PC-3 (cell line): ENCODE results near the gene PREP. TPM values are rescaled to one million over a fixed set of nuclear protein-coding genes. Genes with fewer than 3 reads are reported as not detected.

ENCODE experiments used
- ATAC-seq: fragments of 200-7000 bp; cut with Tn5 transposase; 2 replicates; pipeline ENCODE4 v1.9.1; 2020; ENCODE audit warnings: mild to moderate bottlenecking, moderate library complexity
- BruUV-seq: library from RNA; stranded (reverse); fragments of 400-500 nt; replicated peaks from 2 replicates; lab custom pipeline; 2021; lab: Mats Ljungman, UMichigan
- CTCF ChIA-PET: fragments of 300-600 bp; sonication (Branson Sonifier 250); formaldehyde crosslinking; loops from one replicate; lab custom pipeline; 2022; ENCODE audit warnings: antibody characterized with exemption; lab: Charles Lee
- POLR2A ChIA-PET: fragments of 300-600 bp; sonication (Branson Sonifier 250); formaldehyde crosslinking; loops from one replicate; lab custom pipeline; 2022; ENCODE audit warnings: antibody characterized with exemption; ENCODE audit not compliant: unreplicated experiment; lab: Charles Lee
- DNase-seq: peaks from one replicate; pipeline ENCODE4 v3.0.0-alpha.2; 2015
- H2AFZ ChIP-seq: fragments of 300-600 bp; sonication (generic); 2 replicates; pipeline ENCODE4 v1.6.0; 2016; ENCODE audit warnings: antibody characterized with exemption, low read length
- H3F3A ChIP-seq: fragments of 300-600 bp; sonication (generic); one replicate; pipeline ENCODE4 v1.6.0; 2017; ENCODE audit warnings: antibody characterized with exemption, low read length, control low read depth, mild to moderate bottlenecking; ENCODE audit not compliant: unreplicated experiment
- H3K27ac ChIP-seq: fragments of 300-600 bp; sonication (generic); 2 replicates; pipeline ENCODE4 v1.5.1; 2016; ENCODE audit warnings: mild to moderate bottlenecking, low read length
- H3K27me3 ChIP-seq: fragments of 300-600 bp; sonication (generic); 2 replicates; pipeline ENCODE4 v1.6.1; 2016; ENCODE audit warnings: low read length, mixed read lengths
- H3K36me3 ChIP-seq: fragments of 300-600 bp; sonication (generic); 2 replicates; pipeline ENCODE4 v1.6.1; 2016; ENCODE audit warnings: low read depth, mixed run types, low read length, mixed read lengths
- H3K4me1 ChIP-seq: fragments of 300-600 bp; sonication (generic); 2 replicates; pipeline ENCODE4 v1.5.1; 2016; ENCODE audit warnings: low read length; ENCODE audit not compliant: insufficient read depth
- H3K4me2 ChIP-seq: fragments of 300-600 bp; sonication (generic); 2 replicates; pipeline ENCODE4 v1.6.0; 2016; ENCODE audit warnings: low read length
- H3K4me3 ChIP-seq: fragments of 300-600 bp; sonication (generic); 2 replicates; pipeline ENCODE4 v1.5.1; 2016; ENCODE audit warnings: mild to moderate bottlenecking, low read length, mixed read lengths
- H3K79me2 ChIP-seq: fragments of 300-600 bp; sonication (generic); 2 replicates; pipeline ENCODE4 v1.6.1; 2017; ENCODE audit warnings: low read length, mixed read lengths
- H3K9ac ChIP-seq: fragments of 300-600 bp; sonication (generic); 2 replicates; pipeline ENCODE4 v1.6.0; 2016; ENCODE audit warnings: mild to moderate bottlenecking, low read length
- H3K9me2 ChIP-seq: fragments of 300-600 bp; sonication (generic); replicated peaks from 2 replicates; pipeline ENCODE4 v1.6.1; 2016; ENCODE audit warnings: mixed run types, low read length, mixed read lengths
- H3K9me3 ChIP-seq: fragments of 300-600 bp; sonication (generic); 2 replicates; pipeline ENCODE4 v1.6.1; 2016; ENCODE audit warnings: low read length, mixed read lengths
- H4K20me1 ChIP-seq: fragments of 300-600 bp; sonication (generic); 2 replicates; pipeline ENCODE4 v1.6.1; 2016; ENCODE audit warnings: low read length, mixed read lengths
- EZH2 ChIP-seq: fragments of 300-600 bp; sonication (generic); IDR thresholded peaks from one replicate; pipeline ENCODE4 v1.6.1; 2017; ENCODE audit warnings: antibody characterized with exemption, mild to moderate bottlenecking, low read length; ENCODE audit not compliant: unreplicated experiment
- EZH2phosphoT487 ChIP-seq: fragments of 300-600 bp; sonication (generic); IDR thresholded peaks from 2 replicates; pipeline ENCODE4 v1.6.1; 2018; ENCODE audit warnings: mild to moderate bottlenecking, antibody characterized with exemption, low read length, borderline replicate concordance
- intact Hi-C: fragments of 100-400 bp; cut with micrococcal nuclease; formaldehyde crosslinking; loops from 2 replicates; pipeline ENCODE4 v1.9.0; 2023
- total RNA-seq: library from RNA; depleted of rRNA; stranded (reverse); fragments of >200 nt; gene quantifications from 2 replicates; pipeline ENCODE4 v1.2.3, GENCODE V29; 2014
- TF ChIP-seq, protein P1 (sequence below): fragments of 300-600 bp; sonication (generic); conservative IDR thresholded peaks from 2 replicates; pipeline ENCODE4 v1.5.1; 2017; ENCODE audit warnings: antibody characterized with exemption, low read depth, mild to moderate bottlenecking, low read length

Gene PREP
- total RNA-seq, 1 experiment from 2014 or later: 16.9 TPM

DNA sequence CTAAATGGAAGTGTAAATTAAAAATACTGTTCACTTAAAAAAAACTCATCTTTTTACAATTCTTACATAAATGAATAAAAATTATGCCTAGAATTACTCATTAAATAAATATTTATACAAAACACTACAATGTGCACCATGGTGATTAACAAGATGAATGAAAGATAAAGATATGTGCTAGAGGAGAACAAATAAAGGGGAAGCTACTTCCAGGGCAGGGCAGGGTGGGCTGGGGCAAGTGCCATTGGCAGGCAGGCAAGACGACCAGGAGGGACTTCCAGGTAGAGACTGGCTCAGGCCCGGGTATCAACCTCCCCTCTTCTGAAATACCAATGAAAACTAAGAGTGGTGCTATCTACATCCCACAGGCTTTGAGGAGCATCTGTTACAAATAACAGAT, 20.4 kb downstream of the PREP start:
- Histone ChIP-seq H2AFZ (no peak overlapping the region), H3K9ac (no peak overlapping the region), H3K4me3 (no peak overlapping the region), H3K36me3 (no peaks in the 10 kb centered on the region), H4K20me1 (no peaks in the 10 kb centered on the region), H3F3A (no peaks in the 10 kb centered on the region), H3K9me3 (no peaks in the 10 kb centered on the region), H3K4me2 (peak overlapping the region; percentile 26; the same call in 1 of the 2 replicates), H3K79me2 (peaks cover 37% of the 10 kb centered on the region), H3K27me3 (no peaks in the 10 kb centered on the region), H3K9me2 (no peaks in the 10 kb centered on the region), H3K4me1 (peaks cover 27% of the 10 kb centered on the region), H3K27ac (peak overlapping the region; percentile 28; the same call in 1 of the 2 replicates)
- no peak for TF ChIP-seq EZH2
- TF ChIP-seq EZH2phosphoT487: no peak
- TF ChIP-seq, protein P1, sequence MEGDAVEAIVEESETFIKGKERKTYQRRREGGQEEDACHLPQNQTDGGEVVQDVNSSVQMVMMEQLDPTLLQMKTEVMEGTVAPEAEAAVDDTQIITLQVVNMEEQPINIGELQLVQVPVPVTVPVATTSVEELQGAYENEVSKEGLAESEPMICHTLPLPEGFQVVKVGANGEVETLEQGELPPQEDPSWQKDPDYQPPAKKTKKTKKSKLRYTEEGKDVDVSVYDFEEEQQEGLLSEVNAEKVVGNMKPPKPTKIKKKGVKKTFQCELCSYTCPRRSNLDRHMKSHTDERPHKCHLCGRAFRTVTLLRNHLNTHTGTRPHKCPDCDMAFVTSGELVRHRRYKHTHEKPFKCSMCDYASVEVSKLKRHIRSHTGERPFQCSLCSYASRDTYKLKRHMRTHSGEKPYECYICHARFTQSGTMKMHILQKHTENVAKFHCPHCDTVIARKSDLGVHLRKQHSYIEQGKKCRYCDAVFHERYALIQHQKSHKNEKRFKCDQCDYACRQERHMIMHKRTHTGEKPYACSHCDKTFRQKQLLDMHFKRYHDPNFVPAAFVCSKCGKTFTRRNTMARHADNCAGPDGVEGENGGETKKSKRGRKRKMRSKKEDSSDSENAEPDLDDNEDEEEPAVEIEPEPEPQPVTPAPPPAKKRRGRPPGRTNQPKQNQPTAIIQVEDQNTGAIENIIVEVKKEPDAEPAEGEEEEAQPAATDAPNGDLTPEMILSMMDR: no peak
- CTCF ChIA-PET: no interaction called here
- ATAC-seq: peak; percentile 62
- BruUV-seq: no TSS peak
- peak; percentile 30 for DNase-seq
- intact Hi-C loops: no loop called here
- POLR2A ChIA-PET: no interaction called here

DNA sequence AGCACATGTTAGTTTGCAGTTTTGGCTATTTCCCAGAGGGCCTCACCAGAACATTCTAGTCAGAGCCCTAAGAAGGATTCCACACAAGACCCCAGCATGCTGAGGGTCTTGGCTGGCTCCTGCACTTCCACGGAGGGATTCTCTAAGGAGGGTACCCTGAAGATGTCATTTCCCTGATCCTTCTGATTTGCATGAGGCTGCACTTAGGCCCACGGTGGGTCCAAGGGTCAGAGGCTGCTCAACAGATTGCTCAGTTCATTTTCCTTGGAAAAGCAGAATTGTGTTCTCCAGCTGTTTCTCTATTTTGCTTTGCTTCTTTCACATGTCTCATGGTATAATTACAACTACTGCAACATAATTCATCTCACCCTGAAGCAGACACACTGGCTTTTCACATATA, 22.2 kb downstream of the PREP start:
- H3K9me3 ChIP-seq: no peaks in the 10 kb centered on the region
- H3K9me2 ChIP-seq: no peaks in the 10 kb centered on the region
- no peak overlapping the region for H3K27ac ChIP-seq
- no peaks in the 10 kb centered on the region for H4K20me1 ChIP-seq
- H3K79me2 ChIP-seq: peaks cover 37% of the 10 kb centered on the region
- no peaks in the 10 kb centered on the region for H3F3A ChIP-seq
- TF ChIP-seq EZH2 (no peak), EZH2phosphoT487 (no peak)
- TF ChIP-seq, protein P1: no peak
- intact Hi-C loops: no loop called here
- ATAC-seq (no peak), DNase-seq (no peak)
- no TSS peak for BruUV-seq
- CTCF ChIA-PET: interaction anchor here (0.7 kb wide), 1 partner anchor 18 kb away, joined by 3 read pairs; no protein-coding TSS in a partner anchor
- POLR2A ChIA-PET: no interaction called here
- no peak overlapping the region for H2AFZ ChIP-seq
- no peak overlapping the region for H3K9ac ChIP-seq
- 0 out of 2 replicates have a peak, but pooled peaks cover 3% of the 10 kb centered on the region for H3K36me3 ChIP-seq
- no peaks in the 10 kb centered on the region for H3K27me3 ChIP-seq
- no peak overlapping the region for H3K4me3 ChIP-seq
- H3K4me1 ChIP-seq: peaks cover 27% of the 10 kb centered on the region
- H3K4me2 ChIP-seq: no peak overlapping the region

DNA sequence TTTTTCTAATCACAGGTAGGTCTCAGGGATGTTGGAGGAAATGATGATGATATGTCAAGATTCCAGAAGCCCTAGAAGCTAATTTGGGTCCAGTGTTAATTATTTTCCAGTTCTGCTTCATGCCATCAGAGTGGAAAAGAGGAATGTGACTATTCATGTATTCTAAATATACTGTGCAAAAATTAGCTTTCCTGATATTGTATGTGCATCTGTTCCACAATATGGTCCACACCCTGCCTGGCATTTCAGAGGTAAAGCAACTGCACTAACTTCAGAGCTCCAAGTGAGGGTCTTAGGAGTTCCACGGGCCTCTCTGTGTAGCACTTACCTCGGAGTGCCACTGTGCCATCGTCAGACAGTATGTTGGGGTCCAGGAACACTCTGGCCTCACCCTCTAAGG, 27.1 kb downstream of the PREP start:
- Histone ChIP-seq H3K9ac (no peak overlapping the region), H3K27ac (no peak overlapping the region), H3K9me2 (no peaks in the 10 kb centered on the region), H3K9me3 (no peaks in the 10 kb centered on the region), H3F3A (no peaks in the 10 kb centered on the region), H4K20me1 (no peaks in the 10 kb centered on the region), H2AFZ (no peak overlapping the region), H3K4me1 (peaks cover 18% of the 10 kb centered on the region), H3K79me2 (peaks cover 8% of the 10 kb centered on the region; the same call in 1 of the 2 replicates), H3K4me2 (no peak overlapping the region), H3K4me3 (no peak overlapping the region), H3K36me3 (peaks cover 26% of the 10 kb centered on the region), H3K27me3 (no peaks in the 10 kb centered on the region)
- intact Hi-C loops: no loop called here
- BruUV-seq: no TSS peak
- POLR2A ChIA-PET: no interaction called here
- TF ChIP-seq EZH2 (no peak), EZH2phosphoT487 (no peak)
- TF ChIP-seq, protein P1: no peak
- ATAC-seq (no peak), DNase-seq (no peak)
- CTCF ChIA-PET: no interaction called here
